Measurements from ENCODE around the gene CSF2RB. TPM values are rescaled to one million over a fixed set of nuclear protein-coding genes. Genes with fewer than 3 reads are reported as not detected.

CSF2RB gene
- total RNA-seq, result 0.42 TPM in 1 of 2 replicates, not detected in the other

DNA sequence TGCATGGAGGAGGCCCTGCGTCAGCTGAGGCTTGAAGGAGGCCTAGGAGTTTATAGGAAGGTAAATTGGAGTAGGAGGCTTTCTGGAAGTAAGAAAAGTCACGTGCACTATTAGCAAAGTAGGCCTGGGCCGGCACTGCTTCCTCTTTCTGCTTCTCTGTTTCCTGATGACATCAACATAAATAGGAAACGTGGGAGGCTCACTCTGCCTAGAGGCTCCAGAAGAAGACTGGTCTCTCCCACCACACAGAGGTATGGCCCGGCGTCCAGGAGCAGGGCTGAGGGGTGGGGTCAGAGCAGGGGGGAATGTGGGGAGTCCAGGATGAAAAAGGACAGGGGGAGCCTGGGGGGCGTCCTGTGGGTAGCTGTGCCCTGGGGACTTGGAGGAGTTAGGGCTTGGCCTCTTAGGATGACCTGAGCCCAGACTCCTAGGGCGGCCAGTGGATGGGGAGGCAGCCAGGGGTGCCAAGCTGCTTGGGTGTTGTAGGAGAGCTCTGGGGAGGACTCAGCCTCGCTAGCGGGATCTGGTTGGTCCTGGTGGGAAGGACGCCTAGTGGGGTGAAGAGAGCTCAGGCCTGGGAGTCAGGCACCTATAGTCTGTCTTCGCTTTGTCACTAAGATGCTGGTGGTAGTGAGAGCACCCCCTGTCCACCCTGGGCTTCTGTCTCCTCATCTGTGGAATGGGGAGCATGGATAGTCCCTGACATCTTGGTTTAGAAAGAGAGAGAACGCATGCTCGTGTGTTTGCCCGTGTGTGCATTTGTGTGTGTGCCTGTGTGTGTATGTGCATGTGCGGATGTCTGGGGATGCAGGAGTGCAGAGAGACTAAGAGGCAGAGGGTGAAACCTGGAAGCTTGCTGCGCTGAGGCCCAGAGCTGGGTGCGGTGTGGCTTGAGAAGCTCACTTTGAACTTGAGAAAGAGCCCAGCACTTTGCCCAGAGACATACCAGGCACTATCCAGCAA, at the start of gene CSF2RB:
TSS of gene CSF2RB (plus strand) at position 202 of the 963 bp plus-strand sequence. CDS start 8,580 bp downstream, outside the sequence.

Other genes starting within 250 kb of the CSF2RB start
- gene CACNG2, start 209.9 kb upstream of the CSF2RB start, total RNA-seq, result not detected in 2 replicates
- gene IFT27, start 137.5 kb upstream of the CSF2RB start, total RNA-seq, result 7.7 and 9.0 TPM in 2 replicates
- gene PVALB, start 96.6 kb upstream of the CSF2RB start, total RNA-seq, result not detected in 2 replicates
- gene NCF4, start 52.6 kb upstream of the CSF2RB start, total RNA-seq, result not detected in 2 replicates
- 58.2 and 66.0 TPM in 2 replicates for gene TST, start 105.8 kb downstream of the CSF2RB start, total RNA-seq
- gene MPST, start 106.1 kb downstream of the CSF2RB start, total RNA-seq, result 180 and 211 TPM in 2 replicates
- gene KCTD17, start 138.1 kb downstream of the CSF2RB start, total RNA-seq, result 20.5 and 21.4 TPM in 2 replicates
- gene TMPRSS6, start 196.1 kb downstream of the CSF2RB start, total RNA-seq, result 0.07 TPM in 1 of 2 replicates, not detected in the other
- 0.05 and 0.28 TPM in 2 replicates for gene IL2RB, start 236.3 kb downstream of the CSF2RB start, total RNA-seq

Data from airway epithelial cell (primary cell).